A549 (cell line): ENCODE data around the gene SLC6A19. TPM values are rescaled to one million over a fixed set of nuclear protein-coding genes. Genes with fewer than 3 reads are reported as not detected.

Experiments
- ATAC-seq, 2 experiments: fragments of 200-7000 bp in 1 of 2; fragments of >200 bp in 1 of 2; cut with Nextera tagmentation in 1 of 2; cut with Tn5 transposase in 1 of 2; 3 replicates each; pipeline versions ENCODE4 v1.8.0 to v1.9.1; 2018 to 2020; ENCODE audit warnings: mild to moderate bottlenecking in 1 of 2, moderate library complexity in 1 of 2
- CTCF ChIA-PET: fragments of 300-600 bp; sonication (Branson Sonifier 250); formaldehyde crosslinking; extraction: SDS; loops from one replicate; lab custom pipeline; 2021; ENCODE audit warnings: antibody characterized with exemption, inconsistent platforms; lab: Yijun Ruan, JAX
- POLR2A ChIA-PET: fragments of 350-600 bp; formaldehyde crosslinking; extraction: SDS; loops from one replicate; lab custom pipeline; 2021; ENCODE audit warnings: antibody characterized with exemption, inconsistent platforms; lab: Yijun Ruan, JAX
- DNase-seq, 2 experiments: peaks; one replicate each; pipeline versions ENCODE4 v3.0.0 to v3.0.0-alpha.2; 2011 to 2016; ENCODE audit warnings: low read depth in 1 of 2, low spot score in 1 of 2
- FAIRE-seq: peaks from 2 replicates; lab custom pipeline; 2011; peaks lifted over from hg19 to GRCh38; lab: Jason Lieb, UNC
- H3K27ac ChIP-seq, 2 experiments: fragments of >200 bp; sonication (Bioruptor Twin); formaldehyde crosslinking; 3 replicates each; pipeline ENCODE4 v1.5.1; 2016 to 2017
- H3K4me1 ChIP-seq: fragments of >200 bp; sonication (Bioruptor Twin); formaldehyde crosslinking; 3 replicates; pipeline ENCODE4 v1.6.1; 2016
- H3K4me2 ChIP-seq: fragments of >200 bp; sonication (Bioruptor Twin); formaldehyde crosslinking; 3 replicates; pipeline ENCODE4 v1.6.1; 2016
- H3K4me3 ChIP-seq: fragments of >200 bp; sonication (Bioruptor Twin); formaldehyde crosslinking; 3 replicates; pipeline ENCODE4 v1.5.1; 2016
- H3K9me3 ChIP-seq: fragments of >200 bp; sonication (Bioruptor Twin); formaldehyde crosslinking; 3 replicates; pipeline ENCODE4 v1.6.1; 2016
- BHLHE40 ChIP-seq: IDR thresholded peaks from 2 replicates; pipeline ENCODE4 v1.6.1; 2012; ENCODE audit warnings: low read depth, low read length, inconsistent platforms
- CBX8 ChIP-seq: fragments of 200-600 bp; sonication (generic); IDR thresholded peaks from 2 replicates; pipeline ENCODE4 v1.6.1; 2016
- CEBPB ChIP-seq, 2 experiments: fragments of >200 bp in 1 of 2; sonication (Bioruptor Twin) in 1 of 2; formaldehyde crosslinking in 1 of 2; IDR thresholded peaks; 2 replicates each; pipeline ENCODE4 v1.6.1; 2012 to 2016
- CHD2 ChIP-seq: fragments of 150-350 bp; IDR thresholded peaks from 2 replicates; pipeline ENCODE4 v1.6.1; 2014; ENCODE audit warnings: low read length; ENCODE audit not compliant: partially characterized antibody
- CHD4 ChIP-seq: fragments of 200-600 bp; sonication (generic); IDR thresholded peaks from 2 replicates; pipeline ENCODE4 v1.6.1; 2016; ENCODE audit warnings: antibody characterized with exemption, mild to moderate bottlenecking, borderline replicate concordance
- EHF ChIP-seq: fragments of 250-450 bp; sonication (Bioruptor Pico); IDR thresholded peaks from 2 replicates; pipeline ENCODE4 v1.5.0; 2020; ENCODE audit warnings: mild to moderate bottlenecking
- FOSL2 ChIP-seq, 2 experiments: fragments of 450-650 bp in 1 of 2; fragments of >200 bp in 1 of 2; sonication (Bioruptor Twin) in 1 of 2; formaldehyde crosslinking; IDR thresholded peaks; 2 replicates each; pipeline versions ENCODE4 v1.5.0 to v1.6.1; 2016 to 2020; ENCODE audit warnings: mild to moderate bottlenecking in 1 of 2, moderate library complexity in 1 of 2
- FOXS1 ChIP-seq: fragments of 250-450 bp; sonication (Bioruptor Pico); IDR thresholded peaks from 2 replicates; pipeline ENCODE4 v1.5.0; 2020; ENCODE audit warnings: mild to moderate bottlenecking, moderate library complexity
- GATA3 ChIP-seq: IDR thresholded peaks from 2 replicates; pipeline ENCODE4 v1.6.1; 2012; ENCODE audit warnings: borderline replicate concordance
- HDAC2 ChIP-seq: fragments of 200-600 bp; sonication (generic); IDR thresholded peaks from 2 replicates; pipeline ENCODE4 v1.6.1; 2016
- JUN ChIP-seq, 2 experiments: fragments of >200 bp; sonication (Bioruptor Twin); formaldehyde crosslinking; IDR thresholded peaks; 2 replicates in 1 of 2; 3 replicates in 1 of 2; pipeline ENCODE4 v1.6.1; 2016 to 2017
- JUNB ChIP-seq: fragments of >200 bp; sonication (Bioruptor Twin); formaldehyde crosslinking; IDR thresholded peaks from 2 replicates; pipeline ENCODE4 v1.6.1; 2016
- KDM1A ChIP-seq: fragments of 200-600 bp; sonication (generic); IDR thresholded peaks from 2 replicates; pipeline ENCODE4 v1.6.1; 2016; ENCODE audit warnings: low read depth, mild to moderate bottlenecking
- MAZ ChIP-seq: fragments of 150-350 bp; IDR thresholded peaks from 2 replicates; pipeline ENCODE4 v1.6.1; 2014; ENCODE audit warnings: antibody characterized with exemption, low read depth, low read length, borderline replicate concordance
- MYC ChIP-seq: IDR thresholded peaks from 2 replicates; pipeline ENCODE4 v1.6.1; 2012; ENCODE audit warnings: mild to moderate bottlenecking, inconsistent platforms, low read length, improper control_type of control experiment, borderline replicate concordance
- NPAS2 ChIP-seq: fragments of 250-450 bp; sonication (Bioruptor Pico); IDR thresholded peaks from 2 replicates; pipeline ENCODE4 v1.8.0; 2022; ENCODE audit warnings: mild to moderate bottlenecking, moderate library complexity, borderline replicate concordance
- NR3C1 ChIP-seq: fragments of >200 bp; sonication (Bioruptor Twin); formaldehyde crosslinking; IDR thresholded peaks from 3 replicates; pipeline ENCODE4 v1.6.1; 2017
- PHF8 ChIP-seq: fragments of 200-600 bp; sonication (generic); IDR thresholded peaks from 2 replicates; pipeline ENCODE4 v1.6.1; 2016; ENCODE audit warnings: low read depth, mild to moderate bottlenecking, antibody characterized with exemption, moderate library complexity, borderline replicate concordance
- POLR2A ChIP-seq: IDR thresholded peaks from 2 replicates; pipeline ENCODE4 v1.6.1; 2012; ENCODE audit warnings: mild to moderate bottlenecking, low read length
- POLR2AphosphoS2 ChIP-seq: conservative IDR thresholded peaks from 2 replicates; pipeline ENCODE4 v1.6.1; 2012; ENCODE audit warnings: low read length, improper control_type of control experiment, inconsistent platforms
- RARB ChIP-seq: fragments of 250-450 bp; sonication (Bioruptor Pico); IDR thresholded peaks from 2 replicates; pipeline ENCODE4 v1.8.0; 2021; ENCODE audit warnings: mild to moderate bottlenecking, moderate library complexity
- RCOR1 ChIP-seq: fragments of 150-350 bp; IDR thresholded peaks from 2 replicates; pipeline ENCODE4 v1.6.1; 2014; ENCODE audit warnings: antibody characterized with exemption, low read length, low read depth
- TFCP2L1 ChIP-seq: fragments of 250-450 bp; sonication (Bioruptor Pico); IDR thresholded peaks from 2 replicates; pipeline ENCODE4 v1.5.0; 2021; ENCODE audit warnings: mild to moderate bottlenecking
- ZC3H11A ChIP-seq: fragments of 450-650 bp; IDR thresholded peaks from 2 replicates; pipeline ENCODE4 v1.6.1; 2014; ENCODE audit warnings: antibody characterized with exemption, mild to moderate bottlenecking
- ZNF302 ChIP-seq: fragments of 250-450 bp; sonication (Bioruptor Pico); IDR thresholded peaks from 2 replicates; pipeline ENCODE4 v1.9.0; 2021; ENCODE audit warnings: inconsistent platforms, mild to moderate bottlenecking, moderate library complexity
- WGBS: methylation state at CpG from one replicate; pipeline ENCODE4 v1.1.6; 2017; ENCODE audit errors: missing lambda C conversion rate; 5-methylcytosine and 5-hydroxymethylcytosine counted together
- polyA plus RNA-seq, 4 experiments: library from polyadenylated mRNA; depleted of rRNA in 3 of 4; stranded (reverse); fragments of >200 nt; fragmentation: RNase III in 1 of 4; extraction: RNeasy Plus Mini Kit Qiagen cat#74134 plus additional on column Dnase treatment in 1 of 4; gene quantifications; 2 replicates in 3 of 4; 3 replicates in 1 of 4; pipeline ENCODE4 v1.2.3, GENCODE V29; 2011 to 2017
- TF ChIP-seq, protein P1 (sequence below): fragments of >200 bp; sonication (Bioruptor Twin); formaldehyde crosslinking; IDR thresholded peaks from 2 replicates; pipeline ENCODE4 v1.6.1; 2016
- TF ChIP-seq, protein P2 (sequence below): fragments of 150-350 bp; IDR thresholded peaks from 2 replicates; pipeline ENCODE4 v1.6.1; 2014; ENCODE audit warnings: low read depth, mild to moderate bottlenecking, low read length
- TF ChIP-seq, protein P3 (sequence below): fragments of 450-650 bp; IDR thresholded peaks from 2 replicates; pipeline ENCODE4 v1.6.1; 2014; ENCODE audit warnings: antibody characterized with exemption
- TF ChIP-seq, protein P4 (sequence below): IDR thresholded peaks from 2 replicates; pipeline ENCODE4 v1.6.1; 2012
- TF ChIP-seq, protein P5 (sequence below): fragments of 200-600 bp; sonication (generic); IDR thresholded peaks from 2 replicates; pipeline ENCODE4 v1.6.1; 2016; ENCODE audit warnings: antibody characterized with exemption, mild to moderate bottlenecking, moderate library complexity

Gene SLC6A19
- polyA plus RNA-seq, 2 of the 4 experiments (the other 2 are of a cell fraction): 0.01 TPM; not detected in 1

DNA sequence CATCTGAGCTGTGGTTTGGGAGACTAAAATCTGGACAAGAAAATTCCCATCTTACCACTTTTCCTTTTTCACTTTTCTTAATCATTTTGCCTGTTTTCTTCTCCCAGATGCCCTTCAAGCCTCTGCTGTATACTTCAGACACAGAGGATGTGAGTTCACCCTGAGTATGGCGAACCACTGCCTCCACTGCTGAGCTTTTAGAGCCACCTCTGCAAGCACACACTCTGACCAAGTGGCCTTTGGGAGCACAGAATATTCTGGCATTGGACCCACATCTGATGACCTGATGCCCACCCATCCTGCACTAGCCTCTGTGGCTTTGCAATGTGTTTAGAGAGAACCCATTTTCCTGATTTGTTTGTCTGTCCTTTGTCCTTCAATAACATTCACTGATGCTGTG, 61.0 kb downstream of the SLC6A19 start:
- H3K9me3 ChIP-seq: no peaks in the 10 kb centered on the region
- H3K4me2 ChIP-seq: no peak overlapping the region
- TF ChIP-seq CEBPB (IDR thresholded peaks at IDR 0.05) (no peak), ZNF302 (CRISPR knock-in tag) (no peak), CHD4 (no peak), ZC3H11A (no peak), FOXS1 (CRISPR knock-in tag) (no peak), NPAS2 (CRISPR knock-in tag) (no peak), POLR2AphosphoS2 (no peak), MYC (no peak), KDM1A (no peak), BHLHE40 (no peak), EHF (no peak), CHD2 (no peak), POLR2A (no peak), HDAC2 (no peak), NR3C1 (no peak)
- TF ChIP-seq, protein P1, sequence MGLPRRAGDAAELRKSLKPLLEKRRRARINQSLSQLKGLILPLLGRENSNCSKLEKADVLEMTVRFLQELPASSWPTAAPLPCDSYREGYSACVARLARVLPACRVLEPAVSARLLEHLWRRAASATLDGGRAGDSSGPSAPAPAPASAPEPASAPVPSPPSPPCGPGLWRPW: no peak
- TF ChIP-seq, protein P2, sequence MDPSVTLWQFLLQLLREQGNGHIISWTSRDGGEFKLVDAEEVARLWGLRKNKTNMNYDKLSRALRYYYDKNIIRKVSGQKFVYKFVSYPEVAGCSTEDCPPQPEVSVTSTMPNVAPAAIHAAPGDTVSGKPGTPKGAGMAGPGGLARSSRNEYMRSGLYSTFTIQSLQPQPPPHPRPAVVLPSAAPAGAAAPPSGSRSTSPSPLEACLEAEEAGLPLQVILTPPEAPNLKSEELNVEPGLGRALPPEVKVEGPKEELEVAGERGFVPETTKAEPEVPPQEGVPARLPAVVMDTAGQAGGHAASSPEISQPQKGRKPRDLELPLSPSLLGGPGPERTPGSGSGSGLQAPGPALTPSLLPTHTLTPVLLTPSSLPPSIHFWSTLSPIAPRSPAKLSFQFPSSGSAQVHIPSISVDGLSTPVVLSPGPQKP: no peak
- TF ChIP-seq, protein P3, sequence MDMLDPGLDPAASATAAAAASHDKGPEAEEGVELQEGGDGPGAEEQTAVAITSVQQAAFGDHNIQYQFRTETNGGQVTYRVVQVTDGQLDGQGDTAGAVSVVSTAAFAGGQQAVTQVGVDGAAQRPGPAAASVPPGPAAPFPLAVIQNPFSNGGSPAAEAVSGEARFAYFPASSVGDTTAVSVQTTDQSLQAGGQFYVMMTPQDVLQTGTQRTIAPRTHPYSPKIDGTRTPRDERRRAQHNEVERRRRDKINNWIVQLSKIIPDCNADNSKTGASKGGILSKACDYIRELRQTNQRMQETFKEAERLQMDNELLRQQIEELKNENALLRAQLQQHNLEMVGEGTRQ: no peak
- TF ChIP-seq, all 56 proteins: peak for 0
- FAIRE-seq: no peak
- POLR2A ChIA-PET: no interaction called here
- H3K4me3 ChIP-seq: no peak overlapping the region
- 83% methylated on average over 1 of the region's 1 CpG for WGBS
- no peak for DNase-seq
- no peak overlapping the region for H3K27ac ChIP-seq
- no peak for ATAC-seq
- CTCF ChIA-PET: interaction anchor here (1.0 kb wide), 1 partner anchor 42 kb away, joined by 4 read pairs; no protein-coding TSS in a partner anchor
- no peaks in the 10 kb centered on the region for H3K4me1 ChIP-seq

DNA sequence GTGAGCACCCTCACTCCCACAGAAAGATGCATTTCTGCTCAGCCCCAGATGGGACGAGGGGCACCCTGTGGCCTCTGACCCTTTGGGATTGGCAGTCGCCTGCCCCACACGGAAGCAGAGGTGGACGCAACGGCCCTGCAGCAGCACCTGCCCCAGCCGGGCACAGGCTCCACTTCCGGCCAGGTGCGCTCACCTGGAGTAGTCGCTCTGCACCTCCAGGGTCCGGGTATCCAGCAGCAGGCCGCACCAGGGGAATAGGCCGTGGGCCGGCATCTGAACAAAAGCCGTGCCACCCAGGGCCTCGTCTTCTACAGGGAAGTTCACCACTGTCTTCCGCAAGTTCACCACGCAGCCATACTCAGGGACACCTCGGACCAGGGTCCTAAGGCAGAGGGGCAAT, 62.8 kb downstream of the SLC6A19 start:
- H3K9me3 ChIP-seq: no peaks in the 10 kb centered on the region
- POLR2A ChIA-PET: no interaction called here
- H3K4me3 ChIP-seq: no peak overlapping the region
- WGBS: 88% methylated on average over 13 of the region's 18 CpGs
- CTCF ChIA-PET: no interaction called here
- no peak for DNase-seq
- TF ChIP-seq GATA3 (no peak), MAZ (no peak), RCOR1 (no peak), TFCP2L1 (CRISPR knock-in tag) (no peak), RARB (CRISPR knock-in tag) (no peak), JUNB (no peak), NR3C1 (no peak), CHD4 (no peak), JUN (IDR thresholded peaks at IDR 0.05) (no peak), CBX8 (no peak), EHF (no peak), FOXS1 (CRISPR knock-in tag) (no peak), HDAC2 (no peak), PHF8 (no peak), FOSL2 (IDR thresholded peaks at IDR 0.05) (no peak), FOSL2 (CRISPR knock-in tag; IDR thresholded peaks at IDR 0.05) (no peak), BHLHE40 (no peak)
- TF ChIP-seq, protein P4, sequence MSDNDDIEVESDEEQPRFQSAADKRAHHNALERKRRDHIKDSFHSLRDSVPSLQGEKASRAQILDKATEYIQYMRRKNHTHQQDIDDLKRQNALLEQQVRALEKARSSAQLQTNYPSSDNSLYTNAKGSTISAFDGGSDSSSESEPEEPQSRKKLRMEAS: no peak
- TF ChIP-seq, protein P5, sequence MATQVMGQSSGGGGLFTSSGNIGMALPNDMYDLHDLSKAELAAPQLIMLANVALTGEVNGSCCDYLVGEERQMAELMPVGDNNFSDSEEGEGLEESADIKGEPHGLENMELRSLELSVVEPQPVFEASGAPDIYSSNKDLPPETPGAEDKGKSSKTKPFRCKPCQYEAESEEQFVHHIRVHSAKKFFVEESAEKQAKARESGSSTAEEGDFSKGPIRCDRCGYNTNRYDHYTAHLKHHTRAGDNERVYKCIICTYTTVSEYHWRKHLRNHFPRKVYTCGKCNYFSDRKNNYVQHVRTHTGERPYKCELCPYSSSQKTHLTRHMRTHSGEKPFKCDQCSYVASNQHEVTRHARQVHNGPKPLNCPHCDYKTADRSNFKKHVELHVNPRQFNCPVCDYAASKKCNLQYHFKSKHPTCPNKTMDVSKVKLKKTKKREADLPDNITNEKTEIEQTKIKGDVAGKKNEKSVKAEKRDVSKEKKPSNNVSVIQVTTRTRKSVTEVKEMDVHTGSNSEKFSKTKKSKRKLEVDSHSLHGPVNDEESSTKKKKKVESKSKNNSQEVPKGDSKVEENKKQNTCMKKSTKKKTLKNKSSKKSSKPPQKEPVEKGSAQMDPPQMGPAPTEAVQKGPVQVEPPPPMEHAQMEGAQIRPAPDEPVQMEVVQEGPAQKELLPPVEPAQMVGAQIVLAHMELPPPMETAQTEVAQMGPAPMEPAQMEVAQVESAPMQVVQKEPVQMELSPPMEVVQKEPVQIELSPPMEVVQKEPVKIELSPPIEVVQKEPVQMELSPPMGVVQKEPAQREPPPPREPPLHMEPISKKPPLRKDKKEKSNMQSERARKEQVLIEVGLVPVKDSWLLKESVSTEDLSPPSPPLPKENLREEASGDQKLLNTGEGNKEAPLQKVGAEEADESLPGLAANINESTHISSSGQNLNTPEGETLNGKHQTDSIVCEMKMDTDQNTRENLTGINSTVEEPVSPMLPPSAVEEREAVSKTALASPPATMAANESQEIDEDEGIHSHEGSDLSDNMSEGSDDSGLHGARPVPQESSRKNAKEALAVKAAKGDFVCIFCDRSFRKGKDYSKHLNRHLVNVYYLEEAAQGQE: no peak
- FAIRE-seq: no peak
- no peaks in the 10 kb centered on the region for H3K4me1 ChIP-seq
- ATAC-seq: no peak
- H3K27ac ChIP-seq: no peak overlapping the region
- H3K4me2 ChIP-seq: no peak overlapping the region
